Hepatocyte (in vitro differentiated cells): ENCODE measurements around the gene HRH4. TPM values are rescaled to one million over a fixed set of nuclear protein-coding genes. Genes with fewer than 3 reads are reported as not detected.
A peak's percentile ranks its signal among the peaks of the same experiment; 100 is the strongest.

ENCODE experiments used
- DNase-seq: peaks from one replicate; pipeline ENCODE4 v3.0.0-alpha.2; 2016; ENCODE audit warnings: low spot score
- H2AFZ ChIP-seq: fragments of 200-600 bp; sonication (generic); 2 replicates; pipeline ENCODE4 v1.6.0; 2016; ENCODE audit warnings: antibody characterized with exemption, mild to moderate bottlenecking
- H3K27ac ChIP-seq: fragments of 200-600 bp; sonication (generic); 2 replicates; pipeline ENCODE4 v1.5.1; 2016; ENCODE audit warnings: mild to moderate bottlenecking
- H3K27me3 ChIP-seq: fragments of 200-600 bp; sonication (generic); 2 replicates; pipeline ENCODE4 v1.6.1; 2016
- H3K36me3 ChIP-seq: fragments of 200-600 bp; sonication (generic); replicated peaks from 2 replicates; pipeline ENCODE4 v1.5.1; 2016; ENCODE audit warnings: low read depth; ENCODE audit not compliant: insufficient read depth
- H3K4me1 ChIP-seq: fragments of 200-600 bp; sonication (generic); 2 replicates; pipeline ENCODE4 v1.5.1; 2016; ENCODE audit warnings: mild to moderate bottlenecking, moderate library complexity; ENCODE audit not compliant: insufficient read depth
- H3K4me2 ChIP-seq: fragments of 200-600 bp; sonication (generic); 2 replicates; pipeline ENCODE4 v1.6.0; 2016
- H3K4me3 ChIP-seq: fragments of 200-600 bp; sonication (generic); 2 replicates; pipeline ENCODE4 v1.5.1; 2016; ENCODE audit warnings: mild to moderate bottlenecking
- H3K79me2 ChIP-seq: fragments of 200-600 bp; sonication (generic); 2 replicates; pipeline ENCODE4 v1.6.0; 2017; ENCODE audit warnings: mild to moderate bottlenecking
- H3K9me2 ChIP-seq: fragments of 200-600 bp; sonication (generic); replicated peaks from 2 replicates; pipeline ENCODE4 v1.6.0; 2017; ENCODE audit warnings: mild to moderate bottlenecking; ENCODE audit not compliant: insufficient read depth
- H3K9me3 ChIP-seq: fragments of 200-600 bp; sonication (generic); 2 replicates; pipeline ENCODE4 v1.5.1; 2016; ENCODE audit warnings: low read depth, mild to moderate bottlenecking
- H4K20me1 ChIP-seq: fragments of 200-600 bp; sonication (generic); 2 replicates; pipeline ENCODE4 v1.6.0; 2016; ENCODE audit warnings: mild to moderate bottlenecking; ENCODE audit not compliant: insufficient read depth, poor library complexity, severe bottlenecking
- EZH2 ChIP-seq: fragments of 200-600 bp; sonication (generic); IDR thresholded peaks from 2 replicates; pipeline ENCODE4 v1.6.1; 2016; ENCODE audit warnings: antibody characterized with exemption, mild to moderate bottlenecking, borderline replicate concordance
- EZH2phosphoT487 ChIP-seq: fragments of 200-600 bp; sonication (generic); IDR thresholded peaks from one replicate; pipeline ENCODE4 v1.6.1; 2018; ENCODE audit warnings: antibody characterized with exemption, mild to moderate bottlenecking, low read depth, moderate library complexity; ENCODE audit not compliant: unreplicated experiment, severe bottlenecking
- WGBS: methylation state at CpG from one replicate; pipeline ENCODE4 v1.1.6; 2016; ENCODE audit warnings: low lambda C conversion rate; ENCODE audit errors: missing lambda C conversion rate; 5-methylcytosine and 5-hydroxymethylcytosine counted together
- polyA plus RNA-seq: library from polyadenylated mRNA; unstranded; fragments of >200 nt; fragmentation: Nextera tagmentation; extraction: Ambion mirVana; gene quantifications from 2 replicates; pipeline ENCODE4 v1.2.1, GENCODE V29; 2016
- total RNA-seq: library from RNA; depleted of rRNA; stranded (reverse); fragments of >200 nt; gene quantifications from 2 replicates; pipeline ENCODE4 v1.2.3, GENCODE V29; 2014
- TF ChIP-seq, protein P1 (sequence below): fragments of 200-600 bp; sonication (generic); IDR thresholded peaks from 2 replicates; pipeline ENCODE4 v1.5.1; 2016; ENCODE audit warnings: antibody characterized with exemption, mild to moderate bottlenecking; ENCODE audit not compliant: poor library complexity

HRH4 gene
- total and polyA plus RNA-seq, 2 experiments from 2014 or later, result not detected

DNA sequence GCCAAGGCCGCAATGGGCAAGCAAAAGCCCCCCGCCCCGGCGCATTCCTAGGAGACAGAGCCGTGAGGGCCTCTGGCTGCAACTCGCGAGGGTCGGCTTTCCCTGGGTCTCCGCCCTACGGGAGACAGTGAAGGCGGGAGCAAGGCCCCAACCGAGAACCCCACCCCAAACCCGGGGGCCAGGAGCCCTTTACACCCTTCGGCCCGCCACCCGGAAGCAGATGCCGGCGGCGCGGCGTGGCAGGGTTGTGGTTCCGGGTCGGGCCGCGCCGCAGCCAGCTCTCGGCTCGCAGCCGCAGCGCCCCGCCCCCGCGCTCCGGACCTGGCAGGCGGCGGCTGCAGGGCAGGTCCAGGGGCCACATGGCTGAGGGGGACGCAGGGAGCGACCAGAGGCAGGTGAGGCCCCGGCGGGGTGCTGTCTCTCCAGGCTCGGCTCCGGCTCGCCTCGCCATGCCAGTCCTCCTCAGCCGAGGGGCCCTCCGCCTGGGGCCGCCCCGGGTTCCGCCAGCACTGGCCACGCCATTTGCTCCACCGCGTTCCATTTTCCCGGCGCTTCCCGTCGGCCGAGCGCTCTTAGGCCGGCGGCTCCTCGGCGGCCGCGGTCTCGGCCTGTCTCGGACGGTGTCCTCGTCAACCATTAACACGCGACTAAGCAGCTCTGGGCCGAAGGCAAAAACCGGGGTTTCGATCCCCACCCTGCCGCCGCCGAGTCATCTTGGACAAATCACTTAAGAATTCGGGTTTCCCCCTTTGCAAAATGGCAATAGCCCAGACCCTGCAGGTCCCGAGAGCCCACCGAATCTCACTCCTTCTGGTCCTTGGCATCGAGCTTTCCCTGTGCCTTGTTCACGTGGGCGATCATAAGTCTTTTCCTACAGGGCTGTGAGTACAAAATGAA lies 33.8 kb upstream of the HRH4 start, which contains the start of gene IMPACT:
IMPACT (plus strand) TSS at position 273 of the 897 bp plus-strand sequence; CDS start at position 360, 87 bp downstream.
- Histone ChIP-seq H3K27ac (peak within 1 kb of the TSS; percentile 92), H3K9me3 (no peaks in the 10 kb centered on the region), H3K9me2 (no peaks in the 10 kb centered on the region), H3K27me3 (peaks cover 5% of the 10 kb centered on the region), H3K4me2 (peak within 1 kb of the TSS; percentile 85), H2AFZ (peak within 1 kb of the TSS; percentile 100), H4K20me1 (no peaks in the 10 kb centered on the region), H3K4me3 (peak within 1 kb of the TSS; percentile 51), H3K36me3 (no peaks in the 10 kb centered on the region), H3K79me2 (peaks cover 11% of the 10 kb centered on the region), H3K4me1 (peaks cover 15% of the 10 kb centered on the region)
- peak; percentile 51 for TF ChIP-seq EZH2
- TF ChIP-seq, protein P1, sequence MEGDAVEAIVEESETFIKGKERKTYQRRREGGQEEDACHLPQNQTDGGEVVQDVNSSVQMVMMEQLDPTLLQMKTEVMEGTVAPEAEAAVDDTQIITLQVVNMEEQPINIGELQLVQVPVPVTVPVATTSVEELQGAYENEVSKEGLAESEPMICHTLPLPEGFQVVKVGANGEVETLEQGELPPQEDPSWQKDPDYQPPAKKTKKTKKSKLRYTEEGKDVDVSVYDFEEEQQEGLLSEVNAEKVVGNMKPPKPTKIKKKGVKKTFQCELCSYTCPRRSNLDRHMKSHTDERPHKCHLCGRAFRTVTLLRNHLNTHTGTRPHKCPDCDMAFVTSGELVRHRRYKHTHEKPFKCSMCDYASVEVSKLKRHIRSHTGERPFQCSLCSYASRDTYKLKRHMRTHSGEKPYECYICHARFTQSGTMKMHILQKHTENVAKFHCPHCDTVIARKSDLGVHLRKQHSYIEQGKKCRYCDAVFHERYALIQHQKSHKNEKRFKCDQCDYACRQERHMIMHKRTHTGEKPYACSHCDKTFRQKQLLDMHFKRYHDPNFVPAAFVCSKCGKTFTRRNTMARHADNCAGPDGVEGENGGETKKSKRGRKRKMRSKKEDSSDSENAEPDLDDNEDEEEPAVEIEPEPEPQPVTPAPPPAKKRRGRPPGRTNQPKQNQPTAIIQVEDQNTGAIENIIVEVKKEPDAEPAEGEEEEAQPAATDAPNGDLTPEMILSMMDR, result no peak
- WGBS, result 1% methylated on average over 70 of the region's 82 CpGs
- peak; percentile 94 for DNase-seq

GRCh38 chr18:24427484-24427883 lies 33.0 kb upstream of the HRH4 start:
- no peak for DNase-seq
- Histone ChIP-seq H3K4me3 (peak overlapping the region; percentile 51), H3K9me3 (no peaks in the 10 kb centered on the region), H3K36me3 (no peaks in the 10 kb centered on the region), H3K79me2 (peaks cover 11% of the 10 kb centered on the region), H3K27ac (peak overlapping the region; percentile 92), H3K4me1 (peaks cover 15% of the 10 kb centered on the region), H2AFZ (peak overlapping the region; percentile 100), H3K9me2 (no peaks in the 10 kb centered on the region), H4K20me1 (no peaks in the 10 kb centered on the region), H3K27me3 (peaks cover 5% of the 10 kb centered on the region), H3K4me2 (peak overlapping the region; percentile 85)
- WGBS, result 22% methylated on average over 3 of the region's 3 CpGs
- no peak for TF ChIP-seq EZH2
- TF ChIP-seq EZH2phosphoT487, result no peak
- TF ChIP-seq, protein P1, result no peak

GRCh38 chr18:24428709-24429108 lies 31.7 kb upstream of the HRH4 start:
- Histone ChIP-seq H3K9me2 (no peaks in the 10 kb centered on the region), H3K4me1 (peaks cover 15% of the 10 kb centered on the region), H3K27me3 (peaks cover 5% of the 10 kb centered on the region), H3K27ac (no peak overlapping the region), H3K4me3 (no peak overlapping the region), H2AFZ (no peak overlapping the region), H3K79me2 (peaks cover 11% of the 10 kb centered on the region), H4K20me1 (no peaks in the 10 kb centered on the region), H3K9me3 (no peaks in the 10 kb centered on the region), H3K36me3 (no peaks in the 10 kb centered on the region), H3K4me2 (no peak overlapping the region)
- no peak for DNase-seq
- 76% methylated on average over 3 of the region's 3 CpGs for WGBS
- TF ChIP-seq EZH2, result no peak
- no peak for TF ChIP-seq EZH2phosphoT487
- TF ChIP-seq, protein P1, result no peak
